ENCODE data around the gene INPP5A. TPM values are rescaled to one million over a fixed set of nuclear protein-coding genes. Genes with fewer than 3 reads are reported as not detected.
A peak's percentile ranks its signal among the peaks of the same experiment; 100 is the strongest.

Gene INPP5A
- total and polyA plus RNA-seq, 2 of the 13 experiments (the other 11 are each of a cell fraction or from before 2014, with no cell fraction given), result 17.5 to 37.9 TPM

- TF ChIP-seq, protein P1, sequence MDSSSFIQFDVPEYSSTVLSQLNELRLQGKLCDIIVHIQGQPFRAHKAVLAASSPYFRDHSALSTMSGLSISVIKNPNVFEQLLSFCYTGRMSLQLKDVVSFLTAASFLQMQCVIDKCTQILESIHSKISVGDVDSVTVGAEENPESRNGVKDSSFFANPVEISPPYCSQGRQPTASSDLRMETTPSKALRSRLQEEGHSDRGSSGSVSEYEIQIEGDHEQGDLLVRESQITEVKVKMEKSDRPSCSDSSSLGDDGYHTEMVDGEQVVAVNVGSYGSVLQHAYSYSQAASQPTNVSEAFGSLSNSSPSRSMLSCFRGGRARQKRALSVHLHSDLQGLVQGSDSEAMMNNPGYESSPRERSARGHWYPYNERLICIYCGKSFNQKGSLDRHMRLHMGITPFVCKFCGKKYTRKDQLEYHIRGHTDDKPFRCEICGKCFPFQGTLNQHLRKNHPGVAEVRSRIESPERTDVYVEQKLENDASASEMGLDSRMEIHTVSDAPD (CRISPR knock-in tag; IDR thresholded peaks at IDR 0.05), result 0 out of 2 replicates have a peak, but pooled peaks have one; percentile 22
- no peak for TF ChIP-seq ZHX1 (CRISPR knock-in tag; IDR thresholded peaks at IDR 0.05; ENCODE audit: low read depth)
- TF ChIP-seq NONO (IDR thresholded peaks at IDR 0.05), result no peak
- no peak for TF ChIP-seq NONO (CRISPR knock-in tag; conservative IDR thresholded peaks at IDR 0.05)
- no peak for TF ChIP-seq ZFP62 (CRISPR knock-in tag; IDR thresholded peaks at IDR 0.05)
- TF ChIP-seq ATRX (CRISPR knock-in tag; IDR thresholded peaks at IDR 0.05; ENCODE audit: borderline replicate concordance), result no peak
- no peak for TF ChIP-seq CEBPG (CRISPR knock-in tag; IDR thresholded peaks at IDR 0.05)
- no peak for TF ChIP-seq AGO2 (optimal IDR thresholded peaks at IDR 0.05; ENCODE audit: low read depth, low read length)
- no peak for TF ChIP-seq ELK4 (CRISPR knock-in tag; IDR thresholded peaks at IDR 0.05; ENCODE audit: borderline replicate concordance)
- TF ChIP-seq ZNF430 (CRISPR knock-in tag; IDR thresholded peaks at IDR 0.05), result no peak
- no peak; the same call in 1 of the 2 replicates for TF ChIP-seq JUND (CRISPR knock-in tag; IDR thresholded peaks at IDR 0.05)
- TF ChIP-seq ZBTB20 (CRISPR knock-in tag; IDR thresholded peaks at IDR 0.05; ENCODE audit: borderline replicate concordance, low read depth), result no peak
- peak; percentile 33 to 65; a peak in 2 of 4 replicates for TF ChIP-seq HMGXB4 (CRISPR knock-in tag; IDR thresholded peaks at IDR 0.05; ENCODE audit: borderline replicate concordance in 1 of 2, low read depth in 1 of 2)
- no peak for TF ChIP-seq SNAPC2 (CRISPR knock-in tag; IDR thresholded peaks at IDR 0.05)
- no peak for TF ChIP-seq MXI1 (IDR thresholded peaks at IDR 0.05; ENCODE audit: borderline replicate concordance, low read depth, low read length)
- no peak for TF ChIP-seq ZNF678 (CRISPR knock-in tag; IDR thresholded peaks at IDR 0.05)
- no peak for TF ChIP-seq ZNF615 (CRISPR knock-in tag; IDR thresholded peaks at IDR 0.05; ENCODE audit: borderline replicate concordance)
- no peak for TF ChIP-seq SMC3 (IDR thresholded peaks at IDR 0.05; ENCODE audit: low read length)
- no peak for TF ChIP-seq ATF7-NPFF (CRISPR knock-in tag; IDR thresholded peaks at IDR 0.05; ENCODE audit: low read depth)
- no peak for TF ChIP-seq SOX13 (IDR thresholded peaks at IDR 0.05)
- peak in 1 of 2 experiments; percentile 31; a peak in 1 of 4 replicates for TF ChIP-seq SOX13 (CRISPR knock-in tag; conservative IDR thresholded peaks at IDR 0.05 in 1 of 2, IDR thresholded peaks at IDR 0.05 in 1 of 2)
Observed at GRCh38 chr10:132591166-132591971, 53.8 kb downstream of the INPP5A start (continued).

All from HepG2 (cell line).